H1 (cell line): ENCODE measurements around the gene SNRPB2. TPM values are rescaled to one million over a fixed set of nuclear protein-coding genes. Genes with fewer than 3 reads are reported as not detected.

Experiments
- polyA plus RNA-seq, 7 experiments: library from polyadenylated mRNA; depleted of rRNA in 3 of 7; stranded (reverse) in 5 of 7; unstranded in 2 of 7; fragments of >200 nt in 5 of 7; fragments of 200-250 nt in 2 of 7; gene quantifications; 1 replicate in 5 of 7; 2 replicates in 1 of 7; 4 replicates in 1 of 7; pipeline versions ENCODE4 v1.2.1 to v1.2.3, GENCODE V29; 2011 to 2013; ENCODE audit warnings: missing spikeins in 2 of 7, mixed read lengths in 2 of 7
- total RNA-seq: library from RNA; stranded (reverse); fragmentation: NEBNext Ultra II Directional; extraction: Animal tissue kit (Norgen Biotek cat#: 25700); gene quantifications from 2 replicates; pipeline ENCODE4 v1.2.1, GENCODE V29; 2021
- TF ChIP-seq, protein P1 (sequence below): fragments of 300-600 bp; sonication (generic); IDR thresholded peaks from 2 replicates; pipeline ENCODE4 v1.7.1; 2012; ENCODE audit warnings: low read length, moderate library complexity, mild to moderate bottlenecking, inconsistent platforms; ENCODE audit not compliant: insufficient replicate concordance

The SNRPB2 gene
- total and polyA plus RNA-seq, 2 of the 8 experiments (the other 6 are each of a cell fraction or from before 2014, with no cell fraction given): 49.4 to 102 TPM

GRCh38 chr20:16745204-16745603 is 15.4 kb downstream of the SNRPB2 start (continued):
- TF ChIP-seq, protein P1, sequence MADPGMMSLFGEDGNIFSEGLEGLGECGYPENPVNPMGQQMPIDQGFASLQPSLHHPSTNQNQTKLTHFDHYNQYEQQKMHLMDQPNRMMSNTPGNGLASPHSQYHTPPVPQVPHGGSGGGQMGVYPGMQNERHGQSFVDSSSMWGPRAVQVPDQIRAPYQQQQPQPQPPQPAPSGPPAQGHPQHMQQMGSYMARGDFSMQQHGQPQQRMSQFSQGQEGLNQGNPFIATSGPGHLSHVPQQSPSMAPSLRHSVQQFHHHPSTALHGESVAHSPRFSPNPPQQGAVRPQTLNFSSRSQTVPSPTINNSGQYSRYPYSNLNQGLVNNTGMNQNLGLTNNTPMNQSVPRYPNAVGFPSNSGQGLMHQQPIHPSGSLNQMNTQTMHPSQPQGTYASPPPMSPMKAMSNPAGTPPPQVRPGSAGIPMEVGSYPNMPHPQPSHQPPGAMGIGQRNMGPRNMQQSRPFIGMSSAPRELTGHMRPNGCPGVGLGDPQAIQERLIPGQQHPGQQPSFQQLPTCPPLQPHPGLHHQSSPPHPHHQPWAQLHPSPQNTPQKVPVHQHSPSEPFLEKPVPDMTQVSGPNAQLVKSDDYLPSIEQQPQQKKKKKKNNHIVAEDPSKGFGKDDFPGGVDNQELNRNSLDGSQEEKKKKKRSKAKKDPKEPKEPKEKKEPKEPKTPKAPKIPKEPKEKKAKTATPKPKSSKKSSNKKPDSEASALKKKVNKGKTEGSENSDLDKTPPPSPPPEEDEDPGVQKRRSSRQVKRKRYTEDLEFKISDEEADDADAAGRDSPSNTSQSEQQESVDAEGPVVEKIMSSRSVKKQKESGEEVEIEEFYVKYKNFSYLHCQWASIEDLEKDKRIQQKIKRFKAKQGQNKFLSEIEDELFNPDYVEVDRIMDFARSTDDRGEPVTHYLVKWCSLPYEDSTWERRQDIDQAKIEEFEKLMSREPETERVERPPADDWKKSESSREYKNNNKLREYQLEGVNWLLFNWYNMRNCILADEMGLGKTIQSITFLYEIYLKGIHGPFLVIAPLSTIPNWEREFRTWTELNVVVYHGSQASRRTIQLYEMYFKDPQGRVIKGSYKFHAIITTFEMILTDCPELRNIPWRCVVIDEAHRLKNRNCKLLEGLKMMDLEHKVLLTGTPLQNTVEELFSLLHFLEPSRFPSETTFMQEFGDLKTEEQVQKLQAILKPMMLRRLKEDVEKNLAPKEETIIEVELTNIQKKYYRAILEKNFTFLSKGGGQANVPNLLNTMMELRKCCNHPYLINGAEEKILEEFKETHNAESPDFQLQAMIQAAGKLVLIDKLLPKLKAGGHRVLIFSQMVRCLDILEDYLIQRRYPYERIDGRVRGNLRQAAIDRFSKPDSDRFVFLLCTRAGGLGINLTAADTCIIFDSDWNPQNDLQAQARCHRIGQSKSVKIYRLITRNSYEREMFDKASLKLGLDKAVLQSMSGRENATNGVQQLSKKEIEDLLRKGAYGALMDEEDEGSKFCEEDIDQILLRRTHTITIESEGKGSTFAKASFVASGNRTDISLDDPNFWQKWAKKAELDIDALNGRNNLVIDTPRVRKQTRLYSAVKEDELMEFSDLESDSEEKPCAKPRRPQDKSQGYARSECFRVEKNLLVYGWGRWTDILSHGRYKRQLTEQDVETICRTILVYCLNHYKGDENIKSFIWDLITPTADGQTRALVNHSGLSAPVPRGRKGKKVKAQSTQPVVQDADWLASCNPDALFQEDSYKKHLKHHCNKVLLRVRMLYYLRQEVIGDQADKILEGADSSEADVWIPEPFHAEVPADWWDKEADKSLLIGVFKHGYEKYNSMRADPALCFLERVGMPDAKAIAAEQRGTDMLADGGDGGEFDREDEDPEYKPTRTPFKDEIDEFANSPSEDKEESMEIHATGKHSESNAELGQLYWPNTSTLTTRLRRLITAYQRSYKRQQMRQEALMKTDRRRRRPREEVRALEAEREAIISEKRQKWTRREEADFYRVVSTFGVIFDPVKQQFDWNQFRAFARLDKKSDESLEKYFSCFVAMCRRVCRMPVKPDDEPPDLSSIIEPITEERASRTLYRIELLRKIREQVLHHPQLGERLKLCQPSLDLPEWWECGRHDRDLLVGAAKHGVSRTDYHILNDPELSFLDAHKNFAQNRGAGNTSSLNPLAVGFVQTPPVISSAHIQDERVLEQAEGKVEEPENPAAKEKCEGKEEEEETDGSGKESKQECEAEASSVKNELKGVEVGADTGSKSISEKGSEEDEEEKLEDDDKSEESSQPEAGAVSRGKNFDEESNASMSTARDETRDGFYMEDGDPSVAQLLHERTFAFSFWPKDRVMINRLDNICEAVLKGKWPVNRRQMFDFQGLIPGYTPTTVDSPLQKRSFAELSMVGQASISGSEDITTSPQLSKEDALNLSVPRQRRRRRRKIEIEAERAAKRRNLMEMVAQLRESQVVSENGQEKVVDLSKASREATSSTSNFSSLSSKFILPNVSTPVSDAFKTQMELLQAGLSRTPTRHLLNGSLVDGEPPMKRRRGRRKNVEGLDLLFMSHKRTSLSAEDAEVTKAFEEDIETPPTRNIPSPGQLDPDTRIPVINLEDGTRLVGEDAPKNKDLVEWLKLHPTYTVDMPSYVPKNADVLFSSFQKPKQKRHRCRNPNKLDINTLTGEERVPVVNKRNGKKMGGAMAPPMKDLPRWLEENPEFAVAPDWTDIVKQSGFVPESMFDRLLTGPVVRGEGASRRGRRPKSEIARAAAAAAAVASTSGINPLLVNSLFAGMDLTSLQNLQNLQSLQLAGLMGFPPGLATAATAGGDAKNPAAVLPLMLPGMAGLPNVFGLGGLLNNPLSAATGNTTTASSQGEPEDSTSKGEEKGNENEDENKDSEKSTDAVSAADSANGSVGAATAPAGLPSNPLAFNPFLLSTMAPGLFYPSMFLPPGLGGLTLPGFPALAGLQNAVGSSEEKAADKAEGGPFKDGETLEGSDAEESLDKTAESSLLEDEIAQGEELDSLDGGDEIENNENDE: no peak
- TF ChIP-seq, all 59 proteins: peak for 0
